Activated CD8-positive, alpha-beta memory T cell treated with anti-CD3 and anti-CD28 coated beads, Interleukin-2, amount 50 U/mL, for 24 hours (primary cell): ENCODE measurements around the gene TMEM62.

Source experiments
- DNase-seq: peaks from one replicate; pipeline ENCODE4 v3.0.0-alpha.2; 2020; ENCODE audit errors: extremely low read depth

Gene TMEM62

DNA sequence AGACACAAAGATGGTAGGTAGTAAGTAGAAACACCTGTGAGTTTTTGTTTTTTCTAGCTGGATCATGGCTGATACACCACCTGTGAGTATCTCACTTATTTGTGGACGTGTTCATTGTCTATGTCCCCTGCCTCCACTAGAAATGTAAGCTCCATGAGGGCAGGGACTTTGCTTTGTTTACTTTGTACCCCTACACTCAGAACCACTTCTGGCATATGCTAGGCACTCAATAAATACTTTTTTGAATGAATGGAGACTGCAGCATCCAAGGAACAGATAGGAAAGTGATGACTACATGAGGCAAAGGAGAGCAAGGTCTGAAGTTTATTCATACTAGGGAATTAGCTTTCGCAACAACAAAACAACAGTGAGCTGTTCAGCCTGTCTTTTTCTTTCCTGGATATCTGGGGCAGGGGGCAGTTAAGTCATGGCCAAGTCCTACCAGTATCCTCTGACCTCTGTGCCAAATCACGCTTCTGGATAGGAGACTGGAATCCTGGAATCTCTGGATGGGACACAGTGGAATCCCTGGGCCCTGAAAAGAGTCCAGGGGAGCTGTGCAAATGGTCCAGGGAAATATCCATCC, 99.0 kb downstream of the TMEM62 start:
- DNase-seq = no peak
